Stimulated activated CD4-positive, alpha-beta T cell treated with anti-CD3 and anti-CD28 coated beads, Interleukin-1b, Interleukin-23, amount 100 ng/mL, for 4 hours (primary cell): Measurements from ENCODE around the gene RCC2.
"Not testable (repeated sequence)": the region's sequence is repeated elsewhere in the genome, so short reads cannot be mapped to it uniquely, and the experiment has no call there.

Experiments used
- DNase-seq, 2 donors: peaks; one replicate each; pipeline ENCODE4 v3.0.0-alpha.2; 2020; ENCODE audit warnings: low read depth in 2 of 2

RCC2 gene

DNA sequence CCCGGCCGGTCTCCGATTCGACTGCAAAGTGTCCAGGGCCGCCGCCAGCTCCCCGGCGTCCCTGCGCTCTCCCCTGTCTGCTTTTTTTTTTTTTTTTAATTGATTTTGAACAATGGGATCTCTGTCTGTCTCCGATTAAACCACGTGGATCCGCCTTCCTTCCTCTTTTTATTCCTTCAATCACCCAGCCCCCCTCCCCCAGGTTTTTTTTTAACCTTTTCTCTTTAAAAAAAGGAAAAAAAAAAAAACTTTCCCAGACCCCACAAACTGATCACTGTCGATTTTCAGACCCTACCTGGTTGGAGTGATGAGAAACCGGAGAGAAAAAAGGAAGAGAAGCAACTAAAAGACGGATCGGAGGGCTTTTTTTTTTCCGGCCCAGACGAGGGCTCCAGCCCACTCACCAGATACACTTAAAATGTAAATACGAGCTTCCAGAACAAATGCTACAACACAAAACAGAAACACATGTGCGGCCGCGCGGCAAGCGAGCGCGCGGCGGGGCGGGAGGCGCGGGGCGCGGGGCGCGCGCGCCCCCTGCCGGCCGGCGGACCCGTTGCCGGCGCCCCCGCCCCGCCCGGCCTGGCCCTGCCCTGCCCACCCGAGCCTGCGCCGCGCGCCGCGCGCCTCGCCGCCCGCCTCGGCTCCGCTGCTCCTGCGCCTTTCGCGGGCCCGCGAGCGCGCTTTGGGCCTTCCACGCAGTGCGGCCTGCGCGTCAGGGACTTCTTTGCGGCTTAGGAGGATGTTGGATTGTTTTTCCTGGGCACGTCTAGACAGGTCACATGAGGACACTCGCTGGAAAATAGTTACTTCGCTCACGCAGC is at the start of gene RCC2:
Gene RCC2, minus strand, starts transcription at position 428 of the 824 bp plus-strand sequence. CDS start 1,163 bp downstream, outside the sequence.
- DNase-seq: peak; percentile 63 to 68

DNA sequence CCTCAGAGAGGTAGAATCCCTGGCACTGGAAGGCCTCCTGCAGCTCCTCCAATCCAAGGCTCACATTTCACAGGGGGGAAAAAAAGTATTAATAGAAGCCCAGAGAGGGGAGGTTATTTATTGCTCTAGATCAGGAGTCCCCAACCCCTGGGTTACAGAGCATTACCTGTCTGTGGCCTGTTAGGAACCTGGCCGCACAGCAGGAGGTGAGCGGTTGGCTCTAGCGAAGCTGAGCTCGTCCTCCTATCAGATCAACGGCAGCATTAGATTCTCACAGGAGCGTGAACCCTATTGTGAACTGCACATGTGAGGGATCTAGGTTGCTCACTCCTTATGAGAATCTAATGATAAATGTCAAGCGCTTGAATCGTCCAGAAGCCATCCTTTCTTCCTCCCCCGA is 46.8 kb upstream of the RCC2 start:
- DNase-seq: no peak

DNA sequence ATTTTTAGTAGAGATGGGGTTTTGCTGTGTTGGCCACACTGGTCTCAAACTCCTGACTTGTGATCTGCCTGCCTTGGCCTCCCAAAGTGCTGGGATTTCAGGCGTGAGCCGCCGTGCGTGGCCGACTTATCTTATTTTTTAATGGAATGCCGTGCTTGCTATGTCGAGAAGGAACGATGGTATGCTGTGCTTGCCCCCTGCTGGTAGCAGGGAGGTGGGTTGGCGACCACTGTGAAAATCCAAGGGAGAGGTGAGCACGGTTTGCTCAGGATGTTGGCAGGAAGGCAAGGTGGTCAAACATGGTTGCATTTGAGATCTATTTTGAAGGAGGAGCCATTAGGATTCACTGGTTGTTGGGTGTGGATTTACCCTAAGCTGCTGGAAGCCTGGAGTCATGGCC is 45.8 kb upstream of the RCC2 start:
- DNase-seq: no peak

DNA sequence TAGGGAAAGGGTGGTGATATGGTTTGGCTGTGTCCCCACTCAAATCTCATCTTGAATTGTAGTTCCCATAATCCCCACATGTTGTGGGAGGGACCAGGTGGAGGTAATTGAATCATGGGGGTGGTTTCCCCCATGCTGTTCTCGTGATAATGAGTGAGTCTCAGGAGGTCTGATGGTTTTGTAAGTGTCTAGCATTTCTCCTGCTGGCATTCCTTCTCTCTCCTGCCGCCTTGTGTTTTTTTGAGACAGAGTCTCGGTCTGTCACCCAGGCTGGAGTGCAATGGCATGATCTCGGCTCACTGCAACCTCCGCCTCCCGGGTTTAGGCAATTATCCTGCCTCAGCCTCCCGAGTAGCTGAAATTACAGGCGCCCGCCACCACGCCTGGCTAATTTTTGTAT is 42.5 kb upstream of the RCC2 start:
- DNase-seq: not testable (repeated sequence)

DNA sequence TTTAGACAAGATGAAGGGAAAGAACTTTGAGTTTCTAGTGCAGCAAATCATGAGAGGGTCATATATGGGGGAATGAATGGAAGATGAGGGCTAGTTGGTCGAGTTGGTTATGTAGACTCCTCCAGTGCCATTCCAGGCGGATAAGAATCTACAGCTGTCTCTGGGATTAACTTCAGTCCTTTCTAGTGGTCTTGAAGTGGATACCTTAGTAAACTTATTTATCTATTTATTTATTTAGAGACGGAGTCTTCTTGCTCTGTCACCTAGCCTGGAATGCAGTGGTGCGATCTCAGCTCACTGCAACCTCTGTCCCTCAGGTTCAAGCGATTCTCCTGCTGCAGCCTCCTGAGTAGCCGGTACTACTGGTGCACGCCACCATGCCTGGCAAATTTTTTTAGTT is 41.4 kb upstream of the RCC2 start:
- no peak for DNase-seq

DNA sequence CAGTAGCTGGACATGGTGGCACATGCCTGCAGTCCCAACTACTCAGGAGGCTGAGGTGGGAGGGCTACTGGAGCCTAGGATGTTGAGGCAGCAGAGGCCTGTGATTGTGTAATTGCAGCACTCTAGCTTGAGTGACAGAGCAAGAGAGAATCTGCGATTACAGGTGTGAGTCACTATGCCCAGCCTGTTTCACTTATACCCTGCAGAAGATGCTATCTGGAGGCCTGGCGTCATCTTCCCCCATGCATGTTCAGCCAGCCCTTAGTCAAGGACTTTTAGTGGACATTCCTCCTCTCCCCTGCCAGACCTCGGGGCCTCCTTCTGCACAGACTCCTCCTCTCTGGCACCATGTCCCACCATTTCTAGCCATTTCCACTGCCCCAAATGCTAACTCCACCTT is 36.3 kb upstream of the RCC2 start:
- DNase-seq: no peak

DNA sequence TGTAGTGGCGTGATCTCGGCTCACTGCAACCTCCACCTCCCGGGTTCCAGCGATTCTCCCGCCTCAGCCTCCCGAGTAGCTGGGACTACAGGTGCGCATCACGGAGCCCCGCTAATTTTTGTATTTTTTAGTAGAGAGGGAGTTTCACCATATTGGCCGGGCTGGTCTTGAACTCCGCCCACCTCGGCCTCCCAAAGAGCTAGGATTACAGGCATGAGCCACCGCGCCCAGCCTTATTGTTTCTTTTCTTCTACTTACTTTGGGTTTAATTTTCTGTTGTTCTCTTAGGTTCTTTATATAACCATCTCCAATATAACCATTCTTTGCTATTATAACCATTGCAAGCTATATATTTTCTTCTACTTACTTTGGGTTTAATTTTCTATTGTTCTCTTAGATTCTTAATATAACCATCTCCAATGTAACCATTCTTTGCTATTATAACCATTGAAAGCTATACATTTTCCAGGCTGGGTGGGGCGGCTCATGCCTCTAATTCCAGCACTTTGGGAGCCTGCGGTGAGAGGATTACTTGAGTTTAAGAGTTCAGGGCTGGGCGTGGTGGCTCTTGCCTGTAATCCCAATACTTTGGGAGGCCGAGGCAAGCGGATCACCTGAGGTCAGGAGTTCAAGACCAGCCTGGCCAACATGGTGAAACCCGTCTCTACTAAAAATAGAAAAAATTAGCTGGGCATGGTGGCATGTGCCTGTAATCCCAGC is 35.5 kb upstream of the RCC2 start:
- not testable (repeated sequence) for DNase-seq

DNA sequence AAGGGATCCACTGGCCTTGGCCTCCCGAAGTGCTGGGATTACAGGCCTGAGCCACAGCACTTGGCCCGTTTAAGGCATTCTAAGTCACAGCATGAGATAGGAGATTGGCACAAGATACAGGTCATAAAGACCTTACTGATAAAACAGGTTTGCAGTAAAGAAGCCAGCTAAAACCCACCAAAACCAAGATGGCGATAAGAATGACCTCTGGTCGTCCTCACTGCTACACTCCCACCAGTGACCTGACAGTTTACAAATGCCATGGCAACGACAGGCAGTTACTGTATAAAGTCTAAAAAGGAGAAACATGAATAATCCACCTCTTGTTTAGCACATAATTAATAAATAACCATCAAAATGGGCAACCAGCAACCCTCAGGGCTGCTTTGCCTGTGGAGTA is 33.3 kb upstream of the RCC2 start:
- DNase-seq: no peak

DNA sequence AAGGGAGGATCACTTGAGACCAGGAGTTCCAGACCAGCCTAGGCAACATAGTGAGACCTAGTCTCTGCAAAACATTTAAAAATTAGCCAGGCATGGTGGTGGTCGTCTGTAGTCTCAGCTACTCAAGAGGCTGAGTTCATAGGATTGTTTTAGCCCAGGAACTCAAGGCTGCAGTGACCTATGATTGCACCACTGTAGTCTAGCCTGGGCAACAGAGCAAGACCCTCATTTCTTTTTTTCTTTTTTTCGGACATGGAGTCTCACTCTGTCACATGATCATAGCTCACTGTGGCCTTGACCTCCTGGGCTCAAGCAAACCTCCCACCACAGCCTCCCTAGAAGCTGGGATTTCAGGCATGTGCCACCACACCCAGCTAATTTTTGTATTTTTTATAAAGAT is 31.9 kb upstream of the RCC2 start:
- no peak for DNase-seq

DNA sequence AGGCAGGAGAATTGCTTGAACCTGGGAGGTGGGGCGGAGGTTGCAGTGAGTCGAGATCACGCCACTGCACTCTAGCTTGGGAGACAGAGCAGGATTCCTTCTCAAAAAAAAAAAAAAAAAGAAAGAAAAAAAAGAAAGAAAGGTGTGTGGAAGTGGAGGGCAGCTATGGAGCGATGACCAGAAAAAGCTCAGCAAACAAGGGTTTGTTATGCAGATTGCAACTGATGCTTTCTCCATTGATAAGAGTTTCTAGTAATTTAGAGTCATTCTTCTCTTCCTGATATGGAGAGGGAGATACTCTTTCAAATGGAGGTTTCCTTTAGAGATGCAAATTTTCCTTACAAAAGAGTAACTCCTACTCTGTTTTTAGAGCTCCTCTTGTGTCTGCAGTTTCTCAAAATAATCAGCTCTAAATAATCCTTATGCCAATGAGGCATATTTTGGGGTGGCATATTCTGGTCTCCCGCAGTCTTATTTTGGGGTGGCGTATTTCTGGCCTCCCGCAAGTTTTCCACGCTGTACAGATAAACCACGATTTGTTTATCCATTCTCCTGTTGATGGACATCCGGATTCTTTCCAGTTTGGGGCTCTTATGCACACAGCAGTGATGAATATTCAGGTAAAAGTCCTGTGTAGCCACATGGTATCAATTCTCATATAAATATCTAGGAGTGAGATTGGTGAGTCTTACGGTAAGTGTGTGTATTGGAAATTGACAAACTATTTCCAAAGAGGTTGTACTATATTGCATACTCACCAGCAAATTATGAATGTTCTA is 30.7 kb upstream of the RCC2 start:
- DNase-seq: no peak

DNA sequence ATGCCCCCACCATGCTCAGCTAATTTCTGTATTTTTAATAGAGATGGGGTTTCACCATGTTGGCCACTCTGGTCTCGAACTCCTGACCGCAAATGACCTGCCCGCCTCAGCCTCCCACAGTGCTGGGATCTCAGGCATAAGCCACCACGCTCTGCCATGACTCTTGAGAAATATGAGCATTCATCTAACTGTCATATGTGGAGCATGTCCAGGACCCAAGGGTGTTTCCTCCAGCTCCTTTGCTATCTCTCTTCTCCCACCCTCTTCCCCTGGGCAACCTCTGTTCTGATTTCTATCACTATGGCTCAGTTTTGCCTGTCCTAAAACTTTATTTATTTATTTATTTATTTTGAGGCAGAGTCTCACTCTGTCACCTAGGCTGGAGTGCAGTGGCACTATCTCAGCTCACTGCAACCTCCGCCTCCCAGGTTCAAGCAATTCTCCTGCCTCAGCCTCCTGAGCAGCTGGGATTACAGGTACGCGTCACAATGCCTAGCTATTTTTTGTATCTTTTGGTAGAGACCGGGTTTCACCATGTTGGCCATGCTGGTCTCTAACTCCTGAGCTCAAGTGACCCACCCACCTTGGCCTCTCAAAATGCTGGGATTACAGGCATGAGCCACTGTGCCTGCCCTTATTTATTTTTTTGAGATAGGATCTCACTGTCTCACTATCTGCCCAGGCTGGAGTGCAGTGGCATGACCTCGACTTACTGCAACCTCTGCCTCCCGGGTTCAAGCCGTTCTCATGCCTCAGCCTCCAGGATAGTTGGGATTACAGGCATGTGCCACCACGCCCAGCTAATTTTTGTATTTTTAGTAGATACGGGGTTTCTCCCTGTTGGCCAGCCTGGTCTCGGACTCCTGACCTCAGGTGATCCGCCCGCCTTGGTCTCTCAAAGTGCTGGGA is 29.1 kb upstream of the RCC2 start:
- DNase-seq: not testable (repeated sequence)

DNA sequence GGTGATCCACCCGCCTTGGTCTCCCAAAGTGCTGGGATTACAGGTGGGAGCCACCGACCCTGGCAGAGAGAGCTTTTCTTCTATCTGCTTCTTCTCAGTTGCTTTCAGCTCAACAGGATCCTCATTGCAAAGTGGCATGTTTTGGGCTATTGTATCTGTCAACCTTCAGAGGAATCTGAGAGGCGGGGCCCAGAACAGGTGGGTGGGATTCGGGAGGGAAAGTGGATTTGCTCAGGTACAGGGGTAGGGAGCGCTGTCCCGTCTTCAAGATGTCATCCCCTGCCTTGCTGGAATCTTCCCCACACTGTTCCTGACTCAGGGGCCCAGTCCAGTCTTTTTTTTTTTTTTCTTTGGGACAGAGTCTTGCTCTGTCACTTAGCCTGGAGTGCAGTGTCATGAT is 26.9 kb upstream of the RCC2 start:
- no peak for DNase-seq

DNA sequence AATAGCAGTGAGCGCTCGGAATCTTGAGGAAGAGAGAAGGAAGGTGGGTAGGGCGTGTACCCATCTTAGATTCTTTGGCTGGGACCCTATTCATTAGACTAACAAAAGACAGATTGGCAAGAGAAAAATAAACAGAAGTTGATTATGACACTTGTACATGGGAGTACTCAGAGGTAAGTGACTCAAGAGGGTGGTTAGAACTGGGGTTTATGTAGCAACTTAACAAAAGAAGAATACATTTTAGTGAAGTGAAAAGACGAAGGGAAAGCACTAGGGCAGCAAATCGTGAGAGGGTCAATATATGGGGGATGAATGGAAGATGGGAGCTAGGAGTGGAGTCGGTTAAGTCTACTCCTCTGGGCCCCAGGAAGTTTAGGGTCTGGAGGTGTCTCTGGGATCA is 25.8 kb upstream of the RCC2 start:
- no peak for DNase-seq

DNA sequence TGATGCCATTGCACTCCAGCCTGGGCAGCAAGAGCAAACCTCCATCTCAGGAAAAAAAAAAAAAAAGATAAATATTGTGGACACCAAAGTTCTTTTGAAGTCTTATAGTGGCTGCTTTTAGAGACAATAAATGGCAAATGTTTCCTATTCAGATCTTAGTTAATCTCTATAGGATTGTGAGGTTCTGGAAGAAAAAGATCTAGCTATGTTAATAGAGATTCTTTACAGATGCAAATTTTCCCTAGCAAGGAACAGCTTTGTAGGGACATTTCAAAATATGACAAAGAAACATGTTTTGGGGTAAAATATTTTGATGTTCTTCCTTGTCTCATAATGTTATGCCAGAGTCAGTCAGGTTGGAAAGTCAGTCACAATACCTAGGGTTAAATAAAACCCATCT is 24.5 kb upstream of the RCC2 start:
- DNase-seq: no peak

DNA sequence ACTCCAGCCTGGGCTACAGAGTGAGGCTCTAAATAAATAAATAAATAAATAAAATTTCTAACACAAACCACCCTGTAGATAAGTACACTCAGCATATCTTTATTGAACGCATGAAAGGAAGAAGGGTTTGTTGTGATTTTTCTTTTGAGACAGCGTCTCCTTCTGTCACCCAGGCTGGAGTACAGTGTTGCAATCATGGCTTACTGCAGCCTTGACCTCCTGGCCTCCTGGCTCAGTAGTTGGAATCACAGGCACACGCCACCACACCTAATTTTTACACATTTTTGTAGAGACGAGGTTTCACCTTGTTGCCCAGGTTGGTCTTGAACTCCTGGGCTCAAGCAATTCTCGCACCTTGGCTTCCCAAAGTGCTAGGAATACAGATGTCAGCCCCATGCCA is 23.2 kb upstream of the RCC2 start:
- DNase-seq: no peak

DNA sequence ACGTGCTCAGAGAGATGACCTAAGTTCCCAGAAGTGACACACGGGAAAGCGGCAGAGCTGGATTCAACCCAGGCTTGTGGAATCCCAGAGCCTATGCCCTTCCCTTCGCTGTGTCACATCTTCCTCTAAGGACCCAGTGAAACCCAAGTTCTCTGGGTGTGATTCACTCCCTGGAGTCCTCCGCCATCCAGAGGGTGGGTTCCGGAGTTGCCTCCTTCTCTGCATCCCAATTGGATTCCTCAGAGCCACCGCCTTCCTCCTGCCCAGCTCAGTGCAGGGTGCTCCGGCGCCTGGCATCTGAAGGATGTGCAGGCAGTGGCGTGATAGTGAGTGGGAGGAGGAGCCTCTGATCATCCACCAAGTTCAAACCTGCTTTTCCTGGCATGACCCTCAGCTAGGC is 20.7 kb upstream of the RCC2 start:
- DNase-seq: no peak

DNA sequence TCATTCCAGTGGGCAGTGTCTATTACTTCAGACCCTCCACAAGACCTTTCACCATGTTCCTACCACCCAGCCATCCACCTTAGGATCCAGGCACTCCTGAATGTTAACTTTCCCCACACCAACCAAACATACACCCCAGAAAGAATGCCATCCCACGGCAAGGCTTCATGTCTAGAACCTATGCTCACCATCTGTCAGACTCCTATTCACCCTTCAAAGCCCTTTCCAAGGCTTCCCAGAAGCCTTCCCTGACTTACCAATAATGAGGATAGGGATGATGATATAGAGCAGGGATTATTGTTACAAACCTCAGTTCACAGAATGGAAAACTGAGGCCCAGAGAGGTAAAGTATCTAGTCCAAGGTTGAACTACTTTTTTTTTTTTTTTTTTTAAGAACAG is 19.3 kb upstream of the RCC2 start:
- DNase-seq: no peak

DNA sequence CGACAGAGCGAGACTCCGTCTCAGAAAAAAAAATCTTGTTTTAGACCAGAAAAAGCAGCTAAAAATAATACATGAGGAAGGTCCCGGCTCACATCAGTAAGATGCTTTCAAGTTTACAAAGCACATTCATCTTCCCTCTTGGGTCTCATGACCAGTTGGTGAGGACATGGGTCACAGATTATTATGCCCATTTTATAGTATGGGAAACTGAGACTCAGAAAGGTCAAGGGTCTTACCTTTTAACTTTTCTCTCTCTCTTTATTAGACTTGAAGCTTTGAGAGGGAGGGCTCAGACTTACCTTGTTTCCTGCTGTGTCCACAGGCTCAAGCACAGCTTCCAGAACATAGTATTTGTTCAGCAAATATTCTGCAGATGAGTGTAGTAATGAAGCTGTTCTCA is 13.2 kb upstream of the RCC2 start:
- DNase-seq: no peak

DNA sequence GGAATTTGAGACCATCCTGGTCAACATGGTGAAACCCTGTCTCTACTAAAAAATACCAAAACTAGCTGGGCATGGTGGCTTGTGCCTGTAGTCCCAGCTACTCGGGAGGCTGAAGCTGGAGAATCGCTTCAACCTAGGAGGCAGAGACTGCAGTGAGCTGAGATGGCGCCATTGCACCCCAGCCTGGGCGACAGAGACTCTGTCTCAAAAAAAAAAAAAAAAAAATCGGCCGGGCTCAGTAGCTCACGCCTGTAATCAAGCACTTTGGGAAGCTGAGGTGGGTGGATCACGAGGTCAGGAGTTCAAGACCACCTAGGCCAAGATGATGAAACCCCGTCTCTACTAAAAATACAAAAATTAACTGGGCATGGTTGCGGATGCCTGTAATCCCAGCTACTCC is 12.7 kb upstream of the RCC2 start:
- DNase-seq: not testable (repeated sequence)

DNA sequence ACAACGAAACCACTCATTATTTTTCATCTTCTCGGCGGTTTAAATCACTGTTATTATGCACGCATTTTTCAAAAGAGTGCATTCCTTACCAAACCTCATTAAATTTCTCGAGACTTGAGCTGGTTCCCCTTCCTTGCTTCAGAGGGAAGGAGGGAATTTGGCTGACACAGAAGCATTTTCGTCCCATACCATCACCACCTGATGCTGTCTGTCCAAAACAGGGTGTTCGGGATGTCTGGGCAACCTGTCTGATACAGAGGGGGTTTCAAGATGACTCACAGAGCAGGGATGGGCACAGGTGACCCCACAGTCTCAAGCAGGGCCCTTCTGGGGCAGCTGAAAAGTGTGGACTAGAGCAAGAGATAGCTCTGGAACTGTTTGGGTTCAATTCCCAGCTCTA is 12.3 kb upstream of the RCC2 start:
- DNase-seq: no peak

DNA sequence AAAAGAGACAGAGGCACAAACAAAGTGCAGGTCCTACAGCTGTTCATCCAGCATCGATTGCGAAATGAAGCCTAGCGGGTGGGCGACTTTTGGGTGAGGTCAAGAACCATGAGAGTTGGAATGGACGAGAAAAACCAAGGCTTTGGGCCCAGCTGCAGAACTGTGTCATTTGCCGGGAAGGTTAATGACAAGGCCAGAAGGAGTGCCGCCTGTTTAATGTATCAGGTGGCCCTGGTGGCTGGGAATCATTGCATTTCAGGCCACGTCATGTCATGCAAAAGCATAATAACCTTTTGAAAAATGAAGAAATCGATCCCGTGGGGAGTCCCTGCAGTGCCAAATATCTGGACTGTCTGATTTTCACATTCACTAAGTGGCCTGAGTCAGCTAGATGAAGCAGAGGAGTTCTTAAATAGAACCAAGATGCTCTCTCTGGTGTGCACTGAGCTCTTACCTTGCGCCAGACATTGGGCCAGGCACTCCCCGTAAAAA is 8.1 kb upstream of the RCC2 start:
- DNase-seq: no peak
